Retinal pigment epithelial cell (primary cell): Measurements from ENCODE around the gene MUC15.

Experiments
- DNase-seq: peaks from one replicate; pipeline ENCODE4 v3.0.0-alpha.2; 2010; ENCODE audit warnings: low read depth
- H3K4me3 ChIP-seq: 2 replicates; pipeline ENCODE4 v1.5.1; 2011; ENCODE audit warnings: mild to moderate bottlenecking, low read length, control low read depth, moderate library complexity
- TF ChIP-seq, protein P1 (sequence below): conservative IDR thresholded peaks from 2 replicates; pipeline ENCODE4 v1.5.1; 2011; ENCODE audit warnings: low read depth, low read length, control low read depth, inconsistent platforms

MUC15 gene

DNA sequence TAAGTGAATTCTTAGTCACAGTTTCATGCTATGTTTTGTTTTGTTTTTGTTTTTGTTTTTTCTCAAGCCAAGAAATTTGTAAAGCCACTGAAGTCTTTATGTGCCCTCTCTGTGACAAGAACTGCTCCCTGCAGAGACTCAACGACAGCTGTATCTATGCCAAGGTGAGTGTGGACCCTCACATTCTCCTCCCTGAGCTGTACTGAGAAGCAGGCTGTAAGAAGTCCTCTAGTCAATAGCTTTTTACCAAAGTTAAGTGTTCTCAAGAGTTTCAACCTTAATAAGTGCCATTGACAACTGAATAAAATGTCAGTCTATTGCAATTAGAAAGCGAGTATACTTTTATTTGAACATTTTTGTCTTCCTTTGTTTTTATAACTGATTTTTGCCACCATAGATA, 18.9 kb downstream of the MUC15 start:
- TF ChIP-seq, protein P1, sequence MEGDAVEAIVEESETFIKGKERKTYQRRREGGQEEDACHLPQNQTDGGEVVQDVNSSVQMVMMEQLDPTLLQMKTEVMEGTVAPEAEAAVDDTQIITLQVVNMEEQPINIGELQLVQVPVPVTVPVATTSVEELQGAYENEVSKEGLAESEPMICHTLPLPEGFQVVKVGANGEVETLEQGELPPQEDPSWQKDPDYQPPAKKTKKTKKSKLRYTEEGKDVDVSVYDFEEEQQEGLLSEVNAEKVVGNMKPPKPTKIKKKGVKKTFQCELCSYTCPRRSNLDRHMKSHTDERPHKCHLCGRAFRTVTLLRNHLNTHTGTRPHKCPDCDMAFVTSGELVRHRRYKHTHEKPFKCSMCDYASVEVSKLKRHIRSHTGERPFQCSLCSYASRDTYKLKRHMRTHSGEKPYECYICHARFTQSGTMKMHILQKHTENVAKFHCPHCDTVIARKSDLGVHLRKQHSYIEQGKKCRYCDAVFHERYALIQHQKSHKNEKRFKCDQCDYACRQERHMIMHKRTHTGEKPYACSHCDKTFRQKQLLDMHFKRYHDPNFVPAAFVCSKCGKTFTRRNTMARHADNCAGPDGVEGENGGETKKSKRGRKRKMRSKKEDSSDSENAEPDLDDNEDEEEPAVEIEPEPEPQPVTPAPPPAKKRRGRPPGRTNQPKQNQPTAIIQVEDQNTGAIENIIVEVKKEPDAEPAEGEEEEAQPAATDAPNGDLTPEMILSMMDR, result no peak
- H3K4me3 ChIP-seq, result no peak overlapping the region
- DNase-seq, result no peak

DNA sequence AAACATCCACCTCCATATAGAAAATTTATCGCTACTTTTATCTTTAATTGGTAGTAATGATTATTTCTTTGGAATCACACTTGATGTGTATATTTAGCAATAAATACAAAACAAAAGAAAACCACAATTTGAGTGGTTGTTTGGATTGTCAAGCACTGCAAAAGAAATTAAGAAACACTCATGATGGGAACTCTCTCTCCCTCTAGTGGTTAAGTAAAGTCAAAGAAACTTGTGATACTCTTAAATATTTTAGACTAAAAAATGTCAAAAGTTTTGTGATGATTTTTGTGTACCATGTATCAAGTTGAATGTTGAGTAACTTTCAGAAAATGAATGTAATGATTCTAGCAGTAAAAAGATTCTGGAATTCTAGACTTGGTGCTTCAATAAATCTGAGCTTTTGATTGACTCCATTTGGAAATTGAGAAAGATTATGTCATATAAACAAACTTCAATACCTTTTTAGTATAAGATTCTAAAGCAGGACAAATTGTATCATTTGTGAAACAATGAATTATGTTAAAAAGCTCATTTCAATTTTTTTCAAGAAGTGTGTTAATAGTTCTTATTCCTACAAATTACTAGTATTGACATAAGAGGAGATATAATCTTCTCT, 20.8 kb downstream of the MUC15 start:
- H3K4me3 ChIP-seq, result no peak overlapping the region
- TF ChIP-seq, protein P1, result peak; percentile 60
- DNase-seq, result no peak

DNA sequence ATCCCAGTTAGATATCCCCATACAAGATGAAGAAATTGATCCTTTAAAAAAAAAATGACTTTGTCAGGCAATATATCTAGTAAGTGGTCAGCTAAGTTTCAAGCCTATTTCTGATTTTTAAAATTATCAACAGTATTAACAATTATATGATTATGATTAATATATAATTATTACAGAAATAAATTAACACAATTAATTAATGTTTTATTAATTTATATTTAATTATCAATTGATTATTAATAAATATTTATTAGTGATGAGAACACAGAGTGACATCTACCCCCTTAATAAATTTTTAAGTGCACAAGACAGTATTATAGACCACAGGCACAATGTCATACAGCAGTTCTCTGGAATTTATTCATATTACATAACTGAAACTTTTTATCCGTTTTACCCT, 22.0 kb downstream of the MUC15 start:
- TF ChIP-seq, protein P1, result no peak
- DNase-seq, result no peak
- H3K4me3 ChIP-seq, result no peak overlapping the region

DNA sequence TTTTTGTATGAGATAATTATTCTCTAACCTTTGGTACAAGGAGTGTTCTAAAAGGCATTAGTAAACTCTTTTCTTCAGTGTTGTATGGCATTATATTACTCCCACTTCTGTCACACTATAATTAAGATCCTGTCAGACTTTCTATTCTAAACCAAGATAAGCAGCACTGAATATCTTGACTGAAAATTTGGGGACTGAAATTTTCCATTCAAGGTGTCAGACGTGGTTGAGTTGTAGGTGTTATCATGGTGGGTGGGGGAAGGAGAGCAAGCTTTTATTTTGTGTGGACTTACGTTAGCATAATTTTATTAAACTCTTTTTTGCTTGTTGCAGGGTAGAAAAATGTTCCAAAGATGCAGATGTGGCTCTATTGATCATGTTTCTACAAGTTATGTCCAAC, 22.9 kb downstream of the MUC15 start:
- no peak for DNase-seq
- TF ChIP-seq, protein P1, result no peak
- no peak overlapping the region for H3K4me3 ChIP-seq

DNA sequence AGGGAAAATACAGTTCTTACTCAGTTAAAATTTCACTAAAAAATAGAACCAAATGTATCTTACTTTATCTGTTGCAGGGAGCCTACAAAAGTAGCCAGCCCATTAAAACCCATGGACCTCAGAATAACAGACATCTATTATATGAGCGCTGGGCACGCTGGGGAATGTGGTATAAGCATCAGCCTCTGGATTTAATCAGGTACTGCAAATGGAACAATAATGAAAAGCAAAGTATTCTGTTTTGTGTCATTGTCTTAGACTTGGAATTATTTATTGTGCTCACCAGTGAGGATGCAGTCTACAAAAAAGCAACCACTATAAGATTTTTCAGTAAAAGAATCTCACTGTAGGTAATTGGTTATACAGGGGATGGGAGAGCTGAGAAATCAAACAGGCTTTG, 30.2 kb downstream of the MUC15 start:
- DNase-seq, result no peak
- no peak overlapping the region for H3K4me3 ChIP-seq
- TF ChIP-seq, protein P1, result no peak

DNA sequence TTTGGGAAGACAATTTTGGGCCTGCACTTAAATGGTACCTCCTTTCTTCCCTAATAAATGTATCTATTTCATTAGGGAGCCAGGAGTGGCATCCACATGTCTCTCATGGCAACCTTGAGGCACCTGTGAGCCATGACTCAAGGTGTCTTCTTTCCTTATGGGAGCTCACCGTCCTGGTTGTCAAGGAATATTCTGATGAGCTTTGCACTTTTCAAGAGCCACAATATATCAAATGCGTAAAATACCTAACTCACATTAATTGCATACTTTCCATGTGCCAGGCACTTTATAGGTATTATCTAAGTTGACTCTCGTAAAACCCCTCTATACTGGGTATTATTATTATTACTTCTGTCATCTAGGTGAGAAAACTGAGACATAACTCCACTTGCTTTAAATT, 32.5 kb downstream of the MUC15 start:
- H3K4me3 ChIP-seq, result no peak overlapping the region
- DNase-seq, result no peak
- TF ChIP-seq, protein P1, result no peak

DNA sequence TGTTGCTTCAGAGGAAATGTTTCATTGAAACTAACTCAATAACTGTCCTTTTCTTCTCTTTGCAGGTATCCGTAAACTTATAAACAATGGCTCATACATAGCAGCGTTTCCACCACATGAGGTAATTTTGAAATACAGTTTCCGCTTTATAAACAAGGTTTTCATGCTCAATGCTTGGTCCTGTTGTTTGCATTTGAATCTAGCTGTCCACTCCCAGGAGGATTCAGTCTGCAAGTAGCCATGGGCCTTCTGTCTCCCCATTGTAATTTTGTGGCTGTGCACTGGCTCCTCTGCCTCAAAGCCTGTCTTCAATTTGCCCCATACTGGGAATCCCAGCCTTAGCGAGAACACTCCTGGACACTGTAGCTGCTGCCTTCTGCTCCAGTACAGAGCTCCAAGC, 34.7 kb downstream of the MUC15 start:
- DNase-seq, result no peak
- TF ChIP-seq, protein P1, result no peak
- H3K4me3 ChIP-seq, result no peak overlapping the region
